K562 (cell line): ENCODE data around the gene GPD1L. TPM values are rescaled to one million over a fixed set of nuclear protein-coding genes. Genes with fewer than 3 reads are reported as not detected.

Experiments
- ATAC-seq: fragments of 200-7000 bp; cut with Tn5 transposase; 3 replicates; pipeline ENCODE4 v1.9.1; 2020; ENCODE audit warnings: moderate library complexity
- BruUV-seq: library from RNA; stranded (reverse); fragments of 400-500 nt; replicated peaks from 2 replicates; lab custom pipeline; 2021; lab: Mats Ljungman, UMichigan
- CTCF ChIA-PET: fragments of 300-600 bp; formaldehyde crosslinking; extraction: SDS; loops from one replicate; lab custom pipeline; 2021; ENCODE audit warnings: low intra/inter-chr PET ratio; lab: Yijun Ruan, JAX
- POLR2A ChIA-PET: fragments of 300-600, 350-650 bp; sonication (Branson Sonifier 250); formaldehyde crosslinking; extraction: SDS; loops from one replicate; lab custom pipeline; 2021; ENCODE audit warnings: antibody characterized with exemption, inconsistent platforms; lab: Yijun Ruan, JAX
- DNase-seq, 4 experiments: peaks; one replicate each; pipeline versions ENCODE4 v3.0.0 to v3.0.0-alpha.2; 2011 to 2018; ENCODE audit warnings: low spot score in 3 of 4, mixed read lengths in 3 of 4; ENCODE audit errors: extremely low read depth in 1 of 4
- FAIRE-seq: peaks from 2 replicates; lab custom pipeline; 2011; peaks lifted over from hg19 to GRCh38; lab: Jason Lieb, UNC
- H2AFZ ChIP-seq: 2 replicates; pipeline ENCODE4 v1.6.0; 2011; ENCODE audit warnings: low read depth, low read length, control low read depth, inconsistent platforms
- H3K27ac ChIP-seq: fragments of 200-600 bp; 3 replicates; pipeline ENCODE4 v1.8.0; 2011; ENCODE audit warnings: low read depth, mild to moderate bottlenecking, control low read depth, inconsistent platforms, low read length, moderate library complexity, mixed read lengths; ENCODE audit errors: extremely low read depth
- H3K27me3 ChIP-seq, 2 experiments: fragments of 300-600 bp in 1 of 2; 2 replicates in 1 of 2; 3 replicates in 1 of 2; pipeline versions ENCODE4 v1.6.0 to v1.8.0; 2011; ENCODE audit warnings: inconsistent platforms in 2 of 2, low read length in 2 of 2, mild to moderate bottlenecking in 1 of 2, mixed read lengths in 1 of 2, moderate library complexity in 1 of 2; ENCODE audit not compliant: control insufficient read depth in 2 of 2, insufficient read depth in 2 of 2
- H3K36me3 ChIP-seq: fragments of 300-600 bp; 3 replicates; pipeline ENCODE4 v1.8.0; 2011; ENCODE audit warnings: mild to moderate bottlenecking, low read length, inconsistent platforms; ENCODE audit not compliant: control insufficient read depth, insufficient read depth
- H3K4me1 ChIP-seq, 2 experiments: fragments of 200-600 bp in 1 of 2; replicated peaks in 1 of 2; 2 replicates in 1 of 2; 3 replicates in 1 of 2; pipeline versions ENCODE4 v1.5.1 to v1.8.0; 2011; ENCODE audit warnings: inconsistent platforms in 2 of 2, low read length in 2 of 2, mild to moderate bottlenecking in 1 of 2, mixed read lengths in 1 of 2, moderate library complexity in 1 of 2; ENCODE audit not compliant: control insufficient read depth in 2 of 2, insufficient read depth in 2 of 2
- H3K4me2 ChIP-seq: 2 replicates; pipeline ENCODE4 v1.6.1; 2011; ENCODE audit warnings: low read length, control low read depth, inconsistent platforms, mixed read lengths; ENCODE audit not compliant: insufficient read depth
- H3K4me3 ChIP-seq: fragments of 200-600 bp; sonication (generic), shearing (Covaris generic); 2 replicates; pipeline ENCODE4 v1.5.1; 2016; ENCODE audit warnings: control low read depth, inconsistent platforms
- H3K79me2 ChIP-seq: fragments of 200-600 bp; 3 replicates; pipeline ENCODE4 v1.8.0; 2011; ENCODE audit warnings: low read length, inconsistent platforms; ENCODE audit not compliant: control insufficient read depth, insufficient read depth
- H3K9ac ChIP-seq, 2 experiments: 2 replicates each; pipeline versions ENCODE4 v1.6.0 to v1.6.1; 2011; ENCODE audit warnings: low read depth in 2 of 2, low read length in 2 of 2, control low read depth in 1 of 2, inconsistent platforms in 1 of 2, mild to moderate bottlenecking in 1 of 2, mixed read lengths in 1 of 2; ENCODE audit not compliant: insufficient read depth in 1 of 2
- H3K9me1 ChIP-seq: one replicate; pipeline ENCODE4 v1.6.0; 2011; ENCODE audit warnings: inconsistent platforms, mild to moderate bottlenecking, low read length, moderate library complexity; ENCODE audit not compliant: control insufficient read depth, insufficient read depth
- H3K9me3 ChIP-seq: replicated peaks from 2 replicates; pipeline ENCODE4 v1.5.1; 2011; ENCODE audit warnings: low read depth, low read length, inconsistent platforms; ENCODE audit not compliant: control insufficient read depth, insufficient read depth
- H4K20me1 ChIP-seq: replicated peaks from 2 replicates; pipeline ENCODE4 v1.6.1; 2011; ENCODE audit warnings: low read length, inconsistent platforms, mixed read lengths; ENCODE audit not compliant: control insufficient read depth, insufficient read depth
- ARID2 ChIP-seq: fragments of 450-650 bp; IDR thresholded peaks from 2 replicates; pipeline ENCODE4 v1.6.1; 2017; ENCODE audit warnings: antibody characterized with exemption, mild to moderate bottlenecking
- BRD9 ChIP-seq: fragments of 450-650 bp; IDR thresholded peaks from 2 replicates; pipeline ENCODE4 v1.6.1; 2018; ENCODE audit warnings: low read depth; ENCODE audit not compliant: partially characterized antibody
- CHD2 ChIP-seq: IDR thresholded peaks from 2 replicates; pipeline ENCODE4 v1.6.1; 2011; ENCODE audit warnings: low read depth, low read length
- DACH1 ChIP-seq: fragments of 450-650 bp; IDR thresholded peaks from 2 replicates; pipeline ENCODE4 v1.6.1; 2018; ENCODE audit not compliant: partially characterized antibody
- DLX4 ChIP-seq: fragments of 250-450 bp; sonication (Bioruptor Pico); IDR thresholded peaks from 2 replicates; pipeline ENCODE4 v1.6.1; 2021; ENCODE audit warnings: mild to moderate bottlenecking
- DPF2 ChIP-seq: fragments of 450-650 bp; IDR thresholded peaks from 2 replicates; pipeline ENCODE4 v1.6.1; 2016
- HDAC2 ChIP-seq: fragments of 450-650 bp; IDR thresholded peaks from 2 replicates; pipeline ENCODE4 v1.6.1; 2016; ENCODE audit warnings: mild to moderate bottlenecking
- HMG20A ChIP-seq: fragments of 450-650 bp; formaldehyde crosslinking; conservative IDR thresholded peaks from 2 replicates; pipeline ENCODE4 v1.4.0; 2020; ENCODE audit warnings: mild to moderate bottlenecking, mixed read lengths
- PHF20 ChIP-seq: fragments of 450-650 bp; IDR thresholded peaks from 2 replicates; pipeline ENCODE4 v1.6.1; 2018; ENCODE audit not compliant: partially characterized antibody
- POLR3G ChIP-seq: IDR thresholded peaks from 2 replicates; pipeline ENCODE4 v1.6.1; 2011; ENCODE audit not compliant: insufficient read length, insufficient replicate concordance; ENCODE audit errors: extremely low read depth
- PURB ChIP-seq: sonication (generic); formaldehyde crosslinking; IDR thresholded peaks from 2 replicates; pipeline ENCODE4 v1.9.0; 2021; ENCODE audit warnings: low read depth, mild to moderate bottlenecking, missing genetic modification reagents
- RBM39 ChIP-seq: fragments of 200-400 bp; formaldehyde crosslinking; optimal IDR thresholded peaks from 2 replicates; pipeline ENCODE3; 2018; ENCODE audit warnings: low read depth, low read length
- ZFP30 ChIP-seq: fragments of 250-450 bp; sonication (Bioruptor Pico); IDR thresholded peaks from 2 replicates; pipeline ENCODE4 v1.8.0; 2022; ENCODE audit warnings: moderate library complexity, mild to moderate bottlenecking, inconsistent platforms, borderline replicate concordance
- ZFP36 ChIP-seq: fragments of 150-350 bp; IDR thresholded peaks from 2 replicates; pipeline ENCODE4 v1.6.1; 2018; ENCODE audit warnings: low read length, low read depth; ENCODE audit not compliant: partially characterized antibody
- ZNF408 ChIP-seq: fragments of 250-450 bp; sonication (Bioruptor Pico); IDR thresholded peaks from 2 replicates; pipeline ENCODE4 v1.4.0; 2020; ENCODE audit warnings: low read depth, mild to moderate bottlenecking, moderate library complexity
- ZNF707 ChIP-seq: fragments of 250-450 bp; sonication (Bioruptor Pico); conservative IDR thresholded peaks from 2 replicates; pipeline ENCODE4 v1.8.0; 2022; ENCODE audit warnings: inconsistent platforms, mild to moderate bottlenecking, moderate library complexity
- WGBS: fragments of 100-300 bp; shearing (Covaris generic); methylation state at CpG from one replicate; pipeline ENCODE4 v1.1.6; 2016; ENCODE audit warnings: low coverage, mixed read lengths; ENCODE audit not compliant: insufficient coverage; ENCODE audit errors: missing lambda C conversion rate; 5-methylcytosine and 5-hydroxymethylcytosine counted together
- in situ Hi-C: fragments of 300-500 bp; cut with MboI; formaldehyde crosslinking; loops from 4 replicates; pipeline ENCODE4 v1.15.0; 2018; ENCODE audit warnings: inconsistent platforms, mixed read lengths
- intact Hi-C: fragments of 100-400 bp; cut with micrococcal nuclease; formaldehyde crosslinking; loops from 2 replicates; pipeline ENCODE4 v1.14.2; 2022
- polyA plus RNA-seq, 8 experiments: library from polyadenylated mRNA; depleted of rRNA in 4 of 8; stranded (reverse) in 5 of 8; unstranded in 3 of 8; fragments of >200 nt; fragmentation: Nextera tagmentation in 2 of 8; fragmentation: Illumina TruSeq in 1 of 8; extraction: Ambion mirVana in 2 of 8; extraction: Trizol in 1 of 8; gene quantifications; 2 replicates each; pipeline versions ENCODE4 v1.2.1 to v1.2.3, GENCODE V29; 2011 to 2014; ENCODE audit warnings: inconsistent platforms in 1 of 8, missing spikeins in 1 of 8
- total RNA-seq, 7 experiments: library from RNA; depleted of rRNA in 6 of 7; stranded (reverse); fragments of >200 nt in 6 of 7; fragmentation: Illumina TruSeq in 2 of 7; extraction: Trizol in 2 of 7; gene quantifications; 2 replicates each; pipeline versions ENCODE4 v1.2.1 to v1.2.3, GENCODE V29; 2011 to 2021; ENCODE audit warnings: low replicate concordance in 1 of 7

Gene GPD1L
- total and polyA plus RNA-seq, 9 of the 15 experiments (the other 6 are each of a cell fraction or from before 2014, with no cell fraction given): 1.6 to 17.3 (median 12.3) TPM

- Histone ChIP-seq H4K20me1 (no peaks in the 10 kb centered on the region), H3K9ac (no peak overlapping the region), H3K4me2 (peak overlapping the region; percentile 53), H3K27me3 (peaks cover 0 to 11% of the 10 kb centered on the region in 2 experiments; a peak in 2 of 5 replicates), H3K4me1 (peaks cover 0 to 18% of the 10 kb centered on the region in 2 experiments; a peak in 3 of 5 replicates), H3K9me3 (no peaks in the 10 kb centered on the region), H2AFZ (peak overlapping the region; percentile 75), H3K36me3 (no peaks in the 10 kb centered on the region), H3K9me1 (no peaks in the 10 kb centered on the region), H3K4me3 (no peak overlapping the region), H3K79me2 (no peaks in the 10 kb centered on the region), H3K27ac (no peak overlapping the region)
- in situ Hi-C loops (no loop called here), intact Hi-C loops (no loop called here)
- ATAC-seq (no peak), FAIRE-seq (no peak), DNase-seq (peak in 2 of 4 experiments; percentile 0 to 3)
- POLR2A ChIA-PET: no interaction called here
- CTCF ChIA-PET: no interaction called here
- WGBS: 14% methylated on average over 3 of the region's 3 CpGs
- TF ChIP-seq ZNF707 (CRISPR knock-in tag) (no peak), DPF2 (no peak), HDAC2 (no peak), HMG20A (no peak), PURB (CRISPR knock-in tag) (no peak), BRD9 (no peak), DACH1 (no peak), ZFP30 (CRISPR knock-in tag) (no peak), DLX4 (CRISPR knock-in tag) (no peak), PHF20 (no peak), ARID2 (no peak), ZNF408 (CRISPR knock-in tag) (no peak), POLR3G (no peak), CHD2 (no peak), ZFP36 (no peak), RBM39 (no peak)
- no TSS peak for BruUV-seq
These were observed 28.3 kb upstream of the GPD1L start for GRCh38 chr3:32078085-32078634.
